NB4 (cell line): ENCODE results near the gene LTBP1.
A peak's percentile ranks its signal among the peaks of the same experiment; 100 is the strongest.

Experiments
- DNase-seq: peaks from one replicate; pipeline ENCODE4 v3.0.0; 2010; ENCODE audit warnings: low read depth
- H3K4me3 ChIP-seq: one replicate; pipeline ENCODE4 v1.5.1; 2011; ENCODE audit warnings: mild to moderate bottlenecking, low read depth, low read length, moderate library complexity
- CTCF ChIP-seq: IDR thresholded peaks from one replicate; pipeline ENCODE4 v1.5.1; 2012; ENCODE audit warnings: low read depth, low read length
- MAX ChIP-seq: IDR thresholded peaks from 2 replicates; pipeline ENCODE4 v1.6.1; 2011; ENCODE audit warnings: low read depth, low read length
- MYC ChIP-seq: IDR thresholded peaks from 2 replicates; pipeline ENCODE4 v1.6.1; 2011; ENCODE audit warnings: low read depth, low read length
- POLR2A ChIP-seq: IDR thresholded peaks from 2 replicates; pipeline ENCODE4 v1.6.1; 2011; ENCODE audit warnings: mild to moderate bottlenecking; ENCODE audit not compliant: insufficient read length; ENCODE audit errors: extremely low read depth

The LTBP1 gene

GRCh38 chr2:33073018-33073417 lies 126.3 kb downstream of the LTBP1 start:
- no peak for DNase-seq
- no peak for TF ChIP-seq CTCF
- TF ChIP-seq POLR2A, result no peak
- no peak for TF ChIP-seq MAX
- no peak for TF ChIP-seq MYC

GRCh38 chr2:33074197-33074596 lies 127.4 kb downstream of the LTBP1 start:
- no peak overlapping the region for H3K4me3 ChIP-seq
- TF ChIP-seq CTCF (no peak), MYC (no peak), POLR2A (no peak), MAX (no peak)
- no peak for DNase-seq

More at GRCh38 chr2:33073018-33073417, 126.3 kb downstream of the LTBP1 start:
- H3K4me3 ChIP-seq, result no peak overlapping the region

- H3K4me3 ChIP-seq, result no peak overlapping the region
- no peak for TF ChIP-seq MYC
- no peak for TF ChIP-seq POLR2A
- no peak for TF ChIP-seq CTCF
- no peak for TF ChIP-seq MAX
- DNase-seq, result no peak
These were observed 130.6 kb downstream of the LTBP1 start for GRCh38 chr2:33077311-33077710.

GRCh38 chr2:33077844-33078243 lies 131.1 kb downstream of the LTBP1 start:
- DNase-seq, result peak; percentile 40
- TF ChIP-seq POLR2A, result no peak
- TF ChIP-seq MAX, result no peak
- TF ChIP-seq MYC, result no peak
- TF ChIP-seq CTCF, result no peak
- H3K4me3 ChIP-seq, result no peak overlapping the region

GRCh38 chr2:33081691-33082090 lies 134.9 kb downstream of the LTBP1 start:
- no peak overlapping the region for H3K4me3 ChIP-seq
- no peak for DNase-seq
- no peak for TF ChIP-seq MAX

GRCh38 chr2:33083699-33084387 lies 137.1 kb downstream of the LTBP1 start:
- H3K4me3 ChIP-seq, result no peak overlapping the region
- TF ChIP-seq MYC, result no peak
- TF ChIP-seq MAX, result no peak
- TF ChIP-seq CTCF, result no peak
- TF ChIP-seq POLR2A, result no peak

More at GRCh38 chr2:33083699-33084387, 137.1 kb downstream of the LTBP1 start:
- DNase-seq, result peak; percentile 51
